ENCODE data around the gene POLR2F. TPM values are rescaled to one million over a fixed set of nuclear protein-coding genes. Genes with fewer than 3 reads are reported as not detected.
A peak's percentile ranks its signal among the peaks of the same experiment; 100 is the strongest.

POLR2F gene
- total RNA-seq, 1 donor from 2014 or later, result 136 TPM

- DNase-seq (ENCODE audit: low read depth), result no peak
- no peak overlapping the region for H3K4me3 ChIP-seq (ENCODE audit: low read depth, low read length)
- TF ChIP-seq, protein P1, sequence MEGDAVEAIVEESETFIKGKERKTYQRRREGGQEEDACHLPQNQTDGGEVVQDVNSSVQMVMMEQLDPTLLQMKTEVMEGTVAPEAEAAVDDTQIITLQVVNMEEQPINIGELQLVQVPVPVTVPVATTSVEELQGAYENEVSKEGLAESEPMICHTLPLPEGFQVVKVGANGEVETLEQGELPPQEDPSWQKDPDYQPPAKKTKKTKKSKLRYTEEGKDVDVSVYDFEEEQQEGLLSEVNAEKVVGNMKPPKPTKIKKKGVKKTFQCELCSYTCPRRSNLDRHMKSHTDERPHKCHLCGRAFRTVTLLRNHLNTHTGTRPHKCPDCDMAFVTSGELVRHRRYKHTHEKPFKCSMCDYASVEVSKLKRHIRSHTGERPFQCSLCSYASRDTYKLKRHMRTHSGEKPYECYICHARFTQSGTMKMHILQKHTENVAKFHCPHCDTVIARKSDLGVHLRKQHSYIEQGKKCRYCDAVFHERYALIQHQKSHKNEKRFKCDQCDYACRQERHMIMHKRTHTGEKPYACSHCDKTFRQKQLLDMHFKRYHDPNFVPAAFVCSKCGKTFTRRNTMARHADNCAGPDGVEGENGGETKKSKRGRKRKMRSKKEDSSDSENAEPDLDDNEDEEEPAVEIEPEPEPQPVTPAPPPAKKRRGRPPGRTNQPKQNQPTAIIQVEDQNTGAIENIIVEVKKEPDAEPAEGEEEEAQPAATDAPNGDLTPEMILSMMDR (conservative IDR thresholded peaks at IDR 0.05; ENCODE audit: low read depth, low read length), result peak; percentile 33
These were observed 29.7 kb downstream of the POLR2F start for GRCh38 chr22:37982938-37983859.

GRCh38 chr22:37983860-37984791, 30.6 kb downstream of the POLR2F start, which contains the start of gene SOX10:
TSS of gene SOX10 (minus strand) at chr22:37984555. CDS start at chr22:37983784, 771 bp downstream.
- TF ChIP-seq, protein P1 (conservative IDR thresholded peaks at IDR 0.05; ENCODE audit: low read depth, low read length), result no peak
- no peak within 1 kb of the TSS for H3K4me3 ChIP-seq (ENCODE audit: low read depth, low read length)
- no peak for DNase-seq (ENCODE audit: low read depth)

- TF ChIP-seq, protein P1 (conservative IDR thresholded peaks at IDR 0.05; ENCODE audit: low read depth, low read length), result no peak
- DNase-seq (ENCODE audit: low read depth), result no peak
- H3K4me3 ChIP-seq (ENCODE audit: low read depth, low read length), result no peak overlapping the region
These were observed 31.6 kb downstream of the POLR2F start for GRCh38 chr22:37985050-37985585.

GRCh38 chr22:37985751-37986281, 32.3 kb downstream of the POLR2F start:
- DNase-seq (ENCODE audit: low read depth), result no peak
- TF ChIP-seq, protein P1 (conservative IDR thresholded peaks at IDR 0.05; ENCODE audit: low read depth, low read length), result no peak
- H3K4me3 ChIP-seq (ENCODE audit: low read depth, low read length), result no peak overlapping the region

DNA sequence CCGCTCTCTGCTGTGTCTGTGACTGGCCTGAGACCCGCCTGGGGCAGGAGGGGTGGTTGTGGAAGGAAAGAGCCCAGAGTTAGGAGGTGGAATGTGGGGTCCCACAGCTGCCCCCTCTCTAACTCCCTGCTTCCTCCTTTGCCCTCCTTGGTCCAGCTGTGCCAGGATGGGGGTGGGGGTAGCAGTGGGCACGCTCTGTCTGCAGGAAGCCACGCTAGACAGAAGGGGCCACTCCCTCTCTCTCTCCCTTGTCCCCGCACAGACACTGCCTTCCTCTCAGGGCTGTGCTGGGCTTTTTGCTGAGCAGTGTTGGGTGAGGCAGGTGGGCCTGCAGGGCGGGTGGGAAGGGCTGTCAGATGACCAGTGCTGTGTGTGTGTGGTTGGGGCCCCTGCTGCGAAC, 32.9 kb downstream of the POLR2F start:
- no peak for DNase-seq (ENCODE audit: low read depth)
- TF ChIP-seq, protein P1 (conservative IDR thresholded peaks at IDR 0.05; ENCODE audit: low read depth, low read length), result no peak
- H3K4me3 ChIP-seq (ENCODE audit: low read depth, low read length), result no peak overlapping the region

Data from epithelial cell of proximal tubule (primary cell).